ENCODE results near the gene UBASH3B.

- TF ChIP-seq, protein P1, sequence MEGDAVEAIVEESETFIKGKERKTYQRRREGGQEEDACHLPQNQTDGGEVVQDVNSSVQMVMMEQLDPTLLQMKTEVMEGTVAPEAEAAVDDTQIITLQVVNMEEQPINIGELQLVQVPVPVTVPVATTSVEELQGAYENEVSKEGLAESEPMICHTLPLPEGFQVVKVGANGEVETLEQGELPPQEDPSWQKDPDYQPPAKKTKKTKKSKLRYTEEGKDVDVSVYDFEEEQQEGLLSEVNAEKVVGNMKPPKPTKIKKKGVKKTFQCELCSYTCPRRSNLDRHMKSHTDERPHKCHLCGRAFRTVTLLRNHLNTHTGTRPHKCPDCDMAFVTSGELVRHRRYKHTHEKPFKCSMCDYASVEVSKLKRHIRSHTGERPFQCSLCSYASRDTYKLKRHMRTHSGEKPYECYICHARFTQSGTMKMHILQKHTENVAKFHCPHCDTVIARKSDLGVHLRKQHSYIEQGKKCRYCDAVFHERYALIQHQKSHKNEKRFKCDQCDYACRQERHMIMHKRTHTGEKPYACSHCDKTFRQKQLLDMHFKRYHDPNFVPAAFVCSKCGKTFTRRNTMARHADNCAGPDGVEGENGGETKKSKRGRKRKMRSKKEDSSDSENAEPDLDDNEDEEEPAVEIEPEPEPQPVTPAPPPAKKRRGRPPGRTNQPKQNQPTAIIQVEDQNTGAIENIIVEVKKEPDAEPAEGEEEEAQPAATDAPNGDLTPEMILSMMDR (IDR thresholded peaks at IDR 0.05): no peak
- TF ChIP-seq POLR2A (IDR thresholded peaks at IDR 0.05): no peak
Measured at GRCh38 chr11:122758974-122759373, 103.5 kb downstream of the UBASH3B start.

Data from suprapubic skin (tissue), 3 donors.